Measurements from ENCODE around the gene HGD.
"Not testable (repeated sequence)": the region's sequence is repeated elsewhere in the genome, so short reads cannot be mapped to it uniquely, and the experiment has no call there.

HGD gene, protein sequence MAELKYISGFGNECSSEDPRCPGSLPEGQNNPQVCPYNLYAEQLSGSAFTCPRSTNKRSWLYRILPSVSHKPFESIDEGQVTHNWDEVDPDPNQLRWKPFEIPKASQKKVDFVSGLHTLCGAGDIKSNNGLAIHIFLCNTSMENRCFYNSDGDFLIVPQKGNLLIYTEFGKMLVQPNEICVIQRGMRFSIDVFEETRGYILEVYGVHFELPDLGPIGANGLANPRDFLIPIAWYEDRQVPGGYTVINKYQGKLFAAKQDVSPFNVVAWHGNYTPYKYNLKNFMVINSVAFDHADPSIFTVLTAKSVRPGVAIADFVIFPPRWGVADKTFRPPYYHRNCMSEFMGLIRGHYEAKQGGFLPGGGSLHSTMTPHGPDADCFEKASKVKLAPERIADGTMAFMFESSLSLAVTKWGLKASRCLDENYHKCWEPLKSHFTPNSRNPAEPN

DNA sequence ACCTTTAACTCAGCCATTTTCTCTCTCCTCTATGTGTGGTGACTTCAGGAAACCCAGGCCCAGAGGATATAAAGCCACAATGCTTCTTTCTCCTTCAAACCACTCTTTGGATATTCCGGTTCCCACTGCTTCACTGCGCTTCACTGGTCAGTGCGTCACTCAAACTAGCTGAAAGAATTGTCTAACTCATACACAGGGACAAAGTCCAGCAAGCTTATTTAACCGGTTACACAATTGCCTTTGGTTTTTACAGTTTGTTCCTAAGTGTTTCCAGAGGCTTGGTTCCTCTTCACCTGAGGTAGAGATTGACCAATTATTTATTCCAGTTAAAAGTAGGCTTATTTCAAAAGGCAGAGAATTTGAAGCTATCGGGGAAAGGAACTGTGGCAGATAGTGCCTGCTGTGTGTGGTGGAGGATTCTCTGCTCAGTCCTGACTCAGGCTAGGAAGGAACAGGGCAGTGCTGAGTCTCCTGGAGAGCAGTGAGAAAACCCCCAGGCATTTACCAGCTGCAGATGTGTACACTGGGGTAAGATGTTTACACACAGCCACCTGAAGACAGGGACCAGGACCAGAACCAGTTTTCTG, at the start of gene HGD:
TSS of gene HGD (minus strand) at position 145 of the 587 bp plus-strand sequence. CDS start at position 17, 128 bp downstream.
- TF ChIP-seq, protein P1, sequence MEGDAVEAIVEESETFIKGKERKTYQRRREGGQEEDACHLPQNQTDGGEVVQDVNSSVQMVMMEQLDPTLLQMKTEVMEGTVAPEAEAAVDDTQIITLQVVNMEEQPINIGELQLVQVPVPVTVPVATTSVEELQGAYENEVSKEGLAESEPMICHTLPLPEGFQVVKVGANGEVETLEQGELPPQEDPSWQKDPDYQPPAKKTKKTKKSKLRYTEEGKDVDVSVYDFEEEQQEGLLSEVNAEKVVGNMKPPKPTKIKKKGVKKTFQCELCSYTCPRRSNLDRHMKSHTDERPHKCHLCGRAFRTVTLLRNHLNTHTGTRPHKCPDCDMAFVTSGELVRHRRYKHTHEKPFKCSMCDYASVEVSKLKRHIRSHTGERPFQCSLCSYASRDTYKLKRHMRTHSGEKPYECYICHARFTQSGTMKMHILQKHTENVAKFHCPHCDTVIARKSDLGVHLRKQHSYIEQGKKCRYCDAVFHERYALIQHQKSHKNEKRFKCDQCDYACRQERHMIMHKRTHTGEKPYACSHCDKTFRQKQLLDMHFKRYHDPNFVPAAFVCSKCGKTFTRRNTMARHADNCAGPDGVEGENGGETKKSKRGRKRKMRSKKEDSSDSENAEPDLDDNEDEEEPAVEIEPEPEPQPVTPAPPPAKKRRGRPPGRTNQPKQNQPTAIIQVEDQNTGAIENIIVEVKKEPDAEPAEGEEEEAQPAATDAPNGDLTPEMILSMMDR (conservative IDR thresholded peaks at IDR 0.05) = no peak
- TF ChIP-seq ZFX (IDR thresholded peaks at IDR 0.05) = no peak
- H3K27ac ChIP-seq = peak within 1 kb of the TSS; percentile 98

DNA sequence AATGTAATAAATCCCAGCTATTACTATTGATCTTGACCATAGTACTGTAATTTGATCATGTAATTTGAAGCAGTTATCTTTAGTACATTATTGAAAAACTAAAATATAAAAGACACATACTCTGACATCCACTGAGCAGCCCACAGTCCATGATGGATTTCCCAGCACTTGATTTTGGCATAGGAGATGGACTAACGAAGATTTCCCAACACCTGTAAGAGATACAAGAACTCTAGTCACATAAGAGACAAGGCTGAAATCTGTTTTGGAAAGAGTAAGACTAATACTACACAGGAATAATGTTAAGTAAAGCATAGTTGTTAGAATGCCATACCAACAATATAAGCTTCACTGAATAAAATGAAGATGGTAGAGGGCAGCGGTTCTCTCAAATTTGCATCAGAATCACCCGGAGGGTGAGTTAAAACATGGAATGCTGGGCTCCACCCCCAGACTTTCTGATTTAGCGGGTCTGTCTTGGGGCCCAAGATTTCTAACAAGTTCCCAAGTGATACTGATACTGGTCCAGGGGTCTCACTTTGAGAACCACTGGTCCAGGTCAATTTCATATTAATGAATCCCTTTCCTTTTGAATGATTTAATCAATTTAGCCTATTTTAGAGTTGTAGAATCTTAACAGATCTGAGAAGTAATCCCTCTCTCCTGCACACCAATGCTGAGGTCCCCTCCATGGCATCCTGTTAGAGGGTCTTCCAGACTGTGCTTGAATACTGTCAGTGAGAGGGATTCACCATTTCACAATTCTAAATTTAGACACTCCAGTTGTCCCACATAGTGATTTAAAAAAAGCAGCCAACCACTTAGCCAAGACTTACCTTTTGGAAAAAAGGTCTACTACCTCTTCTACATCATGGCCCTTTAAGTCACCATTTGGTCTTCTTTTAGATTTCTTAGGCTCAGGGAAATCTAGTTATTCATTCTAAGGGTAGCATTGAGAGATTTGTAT, 48.8 kb upstream of the HGD start:
- TF ChIP-seq ZFX (IDR thresholded peaks at IDR 0.05) = no peak
- TF ChIP-seq, protein P1 (conservative IDR thresholded peaks at IDR 0.05) = no peak

DNA sequence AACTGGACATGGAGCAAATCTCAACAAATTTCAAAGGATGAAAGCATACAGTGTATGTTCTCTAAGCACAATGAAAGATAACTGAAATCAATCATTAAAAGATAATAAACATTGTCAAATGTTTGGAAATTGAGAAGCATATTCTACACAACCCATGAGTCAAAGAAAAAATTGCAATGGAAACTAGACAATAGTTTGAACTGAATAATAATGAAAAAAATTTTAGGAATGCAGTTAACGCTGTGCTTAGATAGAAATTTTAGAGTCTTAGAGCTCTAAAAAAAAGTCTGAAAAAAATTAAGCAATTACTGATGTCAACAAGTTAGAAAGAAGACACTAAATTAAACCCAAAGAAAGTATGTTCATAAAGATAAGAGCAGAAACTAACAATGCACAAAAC, 44.8 kb upstream of the HGD start:
- TF ChIP-seq ZFX (IDR thresholded peaks at IDR 0.05) = no peak
- TF ChIP-seq, protein P1 (conservative IDR thresholded peaks at IDR 0.05) = no peak
- H3K27ac ChIP-seq = no peak overlapping the region

More for the DNA sequence above, 48.8 kb upstream of the HGD start:
- H3K27ac ChIP-seq = no peak overlapping the region

DNA sequence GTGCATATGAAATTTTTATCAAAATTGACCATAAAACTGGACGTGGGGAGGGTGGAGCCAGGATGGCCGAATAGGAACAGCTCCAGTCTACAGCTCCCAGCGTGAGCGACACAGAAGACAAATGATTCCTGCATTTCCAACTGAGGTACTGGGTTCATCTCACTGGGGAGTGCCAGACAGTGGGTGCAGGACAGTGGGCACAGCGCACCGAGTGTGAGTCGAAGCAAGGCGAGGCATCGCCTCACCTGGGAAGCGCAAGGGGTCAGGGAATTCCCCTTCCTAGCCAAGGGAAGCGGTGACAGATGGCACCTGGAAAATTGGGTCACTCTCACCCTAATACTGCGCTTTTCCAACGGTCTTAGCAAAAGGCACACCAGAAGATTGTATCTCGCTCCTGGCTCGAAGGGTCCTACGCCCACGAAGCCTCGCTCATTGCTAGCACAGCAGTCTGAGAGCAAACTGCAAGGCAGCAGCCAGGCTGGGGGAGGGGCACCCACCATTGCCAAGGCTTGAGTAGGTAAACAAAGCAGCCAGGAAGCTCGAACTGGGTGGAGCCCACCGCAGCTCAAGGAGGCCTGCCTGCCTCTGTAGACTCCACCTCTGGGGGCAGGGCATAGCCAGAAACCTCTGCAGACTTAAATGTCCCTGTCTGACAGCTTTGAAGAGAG, 37.3 kb upstream of the HGD start:
- H3K27ac ChIP-seq = not testable (repeated sequence)

DNA sequence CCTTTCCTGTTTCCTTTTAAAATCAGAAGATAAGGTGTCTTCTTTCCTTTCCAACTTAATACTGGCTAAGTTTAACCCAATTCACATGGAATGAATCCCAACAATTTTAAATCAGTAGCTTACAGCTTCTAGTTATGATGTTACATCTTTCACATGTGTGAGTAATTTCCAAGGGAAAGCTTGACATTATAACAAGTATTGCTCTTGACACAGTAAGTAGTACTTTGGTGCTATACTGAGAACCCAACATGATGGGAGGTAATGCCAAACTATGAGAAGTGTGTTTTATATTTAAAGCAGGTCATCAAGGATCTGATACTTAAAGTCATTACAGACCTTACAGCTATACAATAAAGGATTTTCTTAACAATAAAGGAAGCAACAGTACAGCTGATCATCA, 31.2 kb upstream of the HGD start:
- no peak for TF ChIP-seq ZFX (IDR thresholded peaks at IDR 0.05)
- TF ChIP-seq, protein P1 (conservative IDR thresholded peaks at IDR 0.05) = no peak
- no peak overlapping the region for H3K27ac ChIP-seq

DNA sequence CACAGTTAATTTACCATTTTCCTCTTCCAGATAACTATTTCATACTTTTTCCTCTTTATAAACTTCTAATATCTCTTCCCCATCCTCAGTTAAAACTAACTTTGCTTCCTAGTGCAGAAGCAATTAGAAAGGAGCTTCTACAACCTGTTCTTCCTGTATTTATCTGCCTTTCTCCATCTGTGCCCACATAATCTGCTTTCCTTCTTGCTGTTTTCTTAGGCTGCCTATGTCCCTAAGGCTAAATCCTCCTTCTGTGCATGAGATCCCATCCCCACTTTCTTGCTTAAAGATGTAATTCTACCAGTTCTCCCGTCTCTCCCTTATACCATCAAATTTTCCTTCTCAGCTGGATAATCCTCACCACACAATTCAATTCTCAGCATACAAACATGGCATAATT, 28.3 kb upstream of the HGD start:
- TF ChIP-seq, protein P1 (conservative IDR thresholded peaks at IDR 0.05) = no peak
- no peak for TF ChIP-seq ZFX (IDR thresholded peaks at IDR 0.05)
- H3K27ac ChIP-seq = no peak overlapping the region

DNA sequence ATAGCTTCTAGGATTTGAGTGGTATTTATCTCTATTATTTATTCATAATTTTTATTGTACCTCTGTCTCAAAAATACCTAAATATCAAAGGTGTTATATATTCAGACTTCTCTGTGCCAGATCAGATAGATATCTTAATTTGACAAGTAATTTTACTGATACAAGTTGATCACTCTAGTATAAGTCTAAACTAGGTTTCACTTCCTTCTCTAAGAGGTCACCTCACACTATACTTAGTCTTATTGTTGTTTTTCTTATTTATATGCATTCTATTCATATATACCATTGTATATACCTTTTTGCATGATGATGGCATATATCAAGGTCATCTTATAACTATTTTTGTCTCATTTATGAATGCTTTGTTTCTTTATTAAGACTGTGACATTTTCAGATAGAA, 26.4 kb upstream of the HGD start:
- TF ChIP-seq, protein P1 (conservative IDR thresholded peaks at IDR 0.05) = no peak
- no peak for TF ChIP-seq ZFX (IDR thresholded peaks at IDR 0.05)
- H3K27ac ChIP-seq = no peak overlapping the region
